GDM1 (cell line): ENCODE measurements around the gene ILDR1.
"Not testable (repeated sequence)": the region's sequence is repeated elsewhere in the genome, so short reads cannot be mapped to it uniquely, and the experiment has no call there.

Experiments
- DNase-seq: peaks from one replicate; lab custom pipeline; 2025; lab: John Stamatoyannopoulos, UW

ILDR1 gene

DNA sequence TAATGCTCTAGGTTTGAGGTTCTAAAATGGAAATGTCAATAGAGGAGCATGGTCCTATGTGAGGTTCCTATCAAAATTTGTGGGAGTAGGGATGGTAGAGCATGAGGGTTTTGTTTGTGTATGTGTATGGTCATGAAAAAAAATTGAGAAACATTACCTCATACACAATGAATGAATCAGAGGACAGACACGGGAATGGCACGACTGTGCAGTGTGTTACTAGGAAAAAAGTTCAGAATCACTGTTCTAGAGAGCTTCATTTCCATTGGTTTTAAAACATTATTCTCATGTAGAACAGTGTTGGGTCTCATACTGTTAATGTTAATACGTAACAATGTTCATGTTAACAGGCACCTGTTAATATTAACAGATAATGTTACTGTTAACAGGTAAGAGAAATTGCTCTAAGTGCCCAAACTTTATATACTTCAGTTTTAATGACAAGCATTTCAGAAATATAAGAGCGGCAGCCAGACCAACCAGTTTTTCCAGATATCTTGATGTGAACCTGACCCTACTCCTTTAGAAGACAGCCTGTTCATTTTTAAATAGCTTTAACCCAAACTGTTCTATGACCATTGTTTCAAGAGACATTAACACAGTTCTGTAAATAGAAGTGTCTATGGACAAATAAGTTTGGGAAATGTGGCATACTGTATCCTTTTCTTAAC, 79.8 kb downstream of the ILDR1 start:
- DNase-seq, result no peak

DNA sequence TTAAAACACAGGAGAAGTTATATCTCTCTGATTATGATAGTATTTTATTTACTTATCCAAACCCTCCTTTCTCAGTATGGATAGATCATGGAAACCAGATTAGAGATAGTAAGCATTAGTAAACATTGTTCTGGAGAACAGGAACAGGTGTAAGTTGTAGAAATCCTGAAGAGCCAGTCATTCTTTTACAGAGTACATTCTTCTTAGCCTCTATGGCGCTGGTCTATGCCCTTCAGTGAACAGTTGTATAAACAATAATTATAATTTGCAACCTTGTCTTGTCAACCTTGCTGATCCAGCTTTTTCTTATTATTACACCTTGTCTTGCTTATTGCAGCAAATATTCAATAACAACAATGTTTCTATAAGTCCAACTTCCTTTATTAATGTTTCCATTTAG, 80.5 kb downstream of the ILDR1 start:
- no peak for DNase-seq

DNA sequence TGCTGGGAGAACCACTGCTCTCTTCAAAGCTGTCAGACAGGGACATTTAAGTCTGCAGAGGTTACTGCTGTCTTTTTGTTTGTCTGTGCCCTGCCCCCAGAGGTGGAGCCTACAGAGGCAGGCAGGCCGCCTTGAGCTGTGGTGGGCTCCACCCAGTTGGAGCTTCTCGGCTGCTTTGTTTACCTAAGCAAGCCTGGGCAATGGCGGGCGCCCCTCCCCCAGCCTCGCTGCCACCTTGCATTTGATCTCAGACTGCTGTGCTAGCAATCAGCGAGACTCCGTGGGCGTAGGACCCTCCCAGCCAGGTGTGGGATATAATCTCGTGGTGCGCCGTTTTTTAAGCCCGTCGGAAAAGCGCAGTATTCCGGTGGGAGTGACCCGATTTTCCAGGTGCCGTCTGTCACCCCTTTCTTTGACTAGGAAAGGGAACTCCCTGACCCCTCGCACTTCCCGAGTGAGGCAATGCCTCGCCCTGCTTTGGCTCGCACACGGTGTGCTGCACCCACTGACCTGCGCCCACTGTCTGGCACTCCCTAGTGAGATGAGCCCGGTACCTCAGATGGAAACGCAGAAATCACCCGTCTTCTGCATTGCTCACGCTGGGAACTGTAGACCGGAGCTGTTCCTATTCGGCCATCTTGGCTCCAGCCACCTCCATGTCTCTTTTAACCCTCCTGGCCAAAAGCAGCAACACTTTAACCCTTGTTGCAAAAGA, 83.7 kb downstream of the ILDR1 start:
- not testable (repeated sequence) for DNase-seq
